A549 (cell line): ENCODE results near the gene SRGAP1. TPM values are rescaled to one million over a fixed set of nuclear protein-coding genes. Genes with fewer than 3 reads are reported as not detected.
A peak's percentile ranks its signal among the peaks of the same experiment; 100 is the strongest.

Experiments used
- ATAC-seq, 2 experiments: fragments of 200-7000 bp in 1 of 2; fragments of >200 bp in 1 of 2; cut with Nextera tagmentation in 1 of 2; cut with Tn5 transposase in 1 of 2; 3 replicates each; pipeline versions ENCODE4 v1.8.0 to v1.9.1; 2018 to 2020; ENCODE audit warnings: mild to moderate bottlenecking in 1 of 2, moderate library complexity in 1 of 2
- CTCF ChIA-PET: fragments of 300-600 bp; sonication (Branson Sonifier 250); formaldehyde crosslinking; extraction: SDS; loops from one replicate; lab custom pipeline; 2021; ENCODE audit warnings: antibody characterized with exemption, inconsistent platforms; lab: Yijun Ruan, JAX
- POLR2A ChIA-PET: fragments of 350-600 bp; formaldehyde crosslinking; extraction: SDS; loops from one replicate; lab custom pipeline; 2021; ENCODE audit warnings: antibody characterized with exemption, inconsistent platforms; lab: Yijun Ruan, JAX
- DNase-seq, 2 experiments: peaks; one replicate each; pipeline versions ENCODE4 v3.0.0 to v3.0.0-alpha.2; 2011 to 2016; ENCODE audit warnings: low read depth in 1 of 2, low spot score in 1 of 2
- FAIRE-seq: peaks from 2 replicates; lab custom pipeline; 2011; peaks lifted over from hg19 to GRCh38; lab: Jason Lieb, UNC
- H3K27ac ChIP-seq, 2 experiments: fragments of >200 bp; sonication (Bioruptor Twin); formaldehyde crosslinking; 3 replicates each; pipeline ENCODE4 v1.5.1; 2016 to 2017
- H3K4me1 ChIP-seq: fragments of >200 bp; sonication (Bioruptor Twin); formaldehyde crosslinking; 3 replicates; pipeline ENCODE4 v1.6.1; 2016
- H3K4me2 ChIP-seq: fragments of >200 bp; sonication (Bioruptor Twin); formaldehyde crosslinking; 3 replicates; pipeline ENCODE4 v1.6.1; 2016
- H3K4me3 ChIP-seq: fragments of >200 bp; sonication (Bioruptor Twin); formaldehyde crosslinking; 3 replicates; pipeline ENCODE4 v1.5.1; 2016
- H3K9me3 ChIP-seq: fragments of >200 bp; sonication (Bioruptor Twin); formaldehyde crosslinking; 3 replicates; pipeline ENCODE4 v1.6.1; 2016
- ATOH8 ChIP-seq: fragments of 250-450 bp; sonication (Bioruptor Pico); IDR thresholded peaks from 2 replicates; pipeline ENCODE4 v1.5.0; 2020; ENCODE audit warnings: low read depth, mild to moderate bottlenecking, moderate library complexity
- CEBPB ChIP-seq, 2 experiments: fragments of >200 bp in 1 of 2; sonication (Bioruptor Twin) in 1 of 2; formaldehyde crosslinking in 1 of 2; IDR thresholded peaks; 2 replicates each; pipeline ENCODE4 v1.6.1; 2012 to 2016
- CHD4 ChIP-seq: fragments of 200-600 bp; sonication (generic); IDR thresholded peaks from 2 replicates; pipeline ENCODE4 v1.6.1; 2016; ENCODE audit warnings: antibody characterized with exemption, mild to moderate bottlenecking, borderline replicate concordance
- EHF ChIP-seq: fragments of 250-450 bp; sonication (Bioruptor Pico); IDR thresholded peaks from 2 replicates; pipeline ENCODE4 v1.5.0; 2020; ENCODE audit warnings: mild to moderate bottlenecking
- FOSL2 ChIP-seq, 2 experiments: fragments of 450-650 bp in 1 of 2; fragments of >200 bp in 1 of 2; sonication (Bioruptor Twin) in 1 of 2; formaldehyde crosslinking; IDR thresholded peaks; 2 replicates each; pipeline versions ENCODE4 v1.5.0 to v1.6.1; 2016 to 2020; ENCODE audit warnings: mild to moderate bottlenecking in 1 of 2, moderate library complexity in 1 of 2
- GATA3 ChIP-seq: IDR thresholded peaks from 2 replicates; pipeline ENCODE4 v1.6.1; 2012; ENCODE audit warnings: borderline replicate concordance
- HMGXB4 ChIP-seq: fragments of 250-450 bp; sonication (Bioruptor Pico); IDR thresholded peaks from 2 replicates; pipeline ENCODE4 v1.5.0; 2021; ENCODE audit warnings: mild to moderate bottlenecking, moderate library complexity, borderline replicate concordance
- KDM1A ChIP-seq: fragments of 200-600 bp; sonication (generic); IDR thresholded peaks from 2 replicates; pipeline ENCODE4 v1.6.1; 2016; ENCODE audit warnings: low read depth, mild to moderate bottlenecking
- MAFK ChIP-seq: fragments of 450-650 bp; IDR thresholded peaks from 2 replicates; pipeline ENCODE4 v1.6.1; 2014; ENCODE audit not compliant: partially characterized antibody
- MAX ChIP-seq: IDR thresholded peaks from 2 replicates; pipeline ENCODE4 v1.6.1; 2012
- MAZ ChIP-seq: fragments of 150-350 bp; IDR thresholded peaks from 2 replicates; pipeline ENCODE4 v1.6.1; 2014; ENCODE audit warnings: antibody characterized with exemption, low read depth, low read length, borderline replicate concordance
- MYC ChIP-seq: IDR thresholded peaks from 2 replicates; pipeline ENCODE4 v1.6.1; 2012; ENCODE audit warnings: mild to moderate bottlenecking, inconsistent platforms, low read length, improper control_type of control experiment, borderline replicate concordance
- NFE2L2 ChIP-seq: fragments of 150-350 bp; conservative IDR thresholded peaks from 2 replicates; pipeline ENCODE4 v1.6.1; 2014; ENCODE audit warnings: low read length
- PHF8 ChIP-seq: fragments of 200-600 bp; sonication (generic); IDR thresholded peaks from 2 replicates; pipeline ENCODE4 v1.6.1; 2016; ENCODE audit warnings: low read depth, mild to moderate bottlenecking, antibody characterized with exemption, moderate library complexity, borderline replicate concordance
- POLR2A ChIP-seq: IDR thresholded peaks from 2 replicates; pipeline ENCODE4 v1.6.1; 2012; ENCODE audit warnings: mild to moderate bottlenecking, low read length
- RCOR1 ChIP-seq: fragments of 150-350 bp; IDR thresholded peaks from 2 replicates; pipeline ENCODE4 v1.6.1; 2014; ENCODE audit warnings: antibody characterized with exemption, low read length, low read depth
- TFCP2L1 ChIP-seq: fragments of 250-450 bp; sonication (Bioruptor Pico); IDR thresholded peaks from 2 replicates; pipeline ENCODE4 v1.5.0; 2021; ENCODE audit warnings: mild to moderate bottlenecking
- ZFP36 ChIP-seq: fragments of 450-650 bp; IDR thresholded peaks from 2 replicates; pipeline ENCODE4 v1.6.1; 2014; ENCODE audit warnings: borderline replicate concordance; ENCODE audit not compliant: partially characterized antibody
- WGBS: methylation state at CpG from one replicate; pipeline ENCODE4 v1.1.6; 2017; ENCODE audit errors: missing lambda C conversion rate; 5-methylcytosine and 5-hydroxymethylcytosine counted together
- polyA plus RNA-seq, 4 experiments: library from polyadenylated mRNA; depleted of rRNA in 3 of 4; stranded (reverse); fragments of >200 nt; fragmentation: RNase III in 1 of 4; extraction: RNeasy Plus Mini Kit Qiagen cat#74134 plus additional on column Dnase treatment in 1 of 4; gene quantifications; 2 replicates in 3 of 4; 3 replicates in 1 of 4; pipeline ENCODE4 v1.2.3, GENCODE V29; 2011 to 2017

The SRGAP1 gene
- polyA plus RNA-seq, 2 of the 4 experiments (the other 2 are of a cell fraction) = 7.9 to 22.9 TPM

- peak; percentile 61 to 69; a peak in 2 of 6 replicates for ATAC-seq
- peak; percentile 21; the same call in 1 of the 2 replicates for TF ChIP-seq GATA3
- no peak for TF ChIP-seq CEBPB (IDR thresholded peaks at IDR 0.05)
- TF ChIP-seq HMGXB4 (CRISPR knock-in tag) = no peak
- TF ChIP-seq TFCP2L1 (CRISPR knock-in tag) = no peak
- no peak for TF ChIP-seq EHF (CRISPR knock-in tag)
- no peak for TF ChIP-seq FOSL2 (IDR thresholded peaks at IDR 0.05)
- peak; percentile 37; the same call in 1 of the 2 replicates for TF ChIP-seq FOSL2 (CRISPR knock-in tag; IDR thresholded peaks at IDR 0.05)
- TF ChIP-seq, all 56 proteins: peak for 2
- ChIA-PET POLR2A (no interaction called here), CTCF (interaction anchor here (0.7 kb wide), 1 partner anchor 17 kb away, joined by 4 read pairs; no protein-coding TSS in a partner anchor)
- Histone ChIP-seq H3K27ac (peak overlapping the region; percentile 27 to 72; a peak in 5 of 6 replicates), H3K9me3 (no peaks in the 10 kb centered on the region), H3K4me3 (no peak overlapping the region), H3K4me2 (peak overlapping the region; percentile 51), H3K4me1 (peaks cover 30% of the 10 kb centered on the region)
- 16% methylated on average over 2 of the region's 2 CpGs for WGBS
- FAIRE-seq = no peak
- peak; percentile 33 to 53 for DNase-seq
These were observed 342.3 kb downstream of the SRGAP1 start for GRCh38 chr12:64186789-64187188.

- CTCF ChIA-PET = no interaction called here
- POLR2A ChIA-PET = no interaction called here
- Histone ChIP-seq H3K9me3 (no peaks in the 10 kb centered on the region), H3K4me2 (peak overlapping the region; percentile 51), H3K27ac (peak overlapping the region; percentile 27 to 72; a peak in 5 of 6 replicates), H3K4me1 (peaks cover 24% of the 10 kb centered on the region), H3K4me3 (no peak overlapping the region)
- DNase-seq = no peak
- TF ChIP-seq ZFP36 = no peak
- TF ChIP-seq MAFK = peak; percentile 78
- ATAC-seq = peak in 1 of 2 experiments; percentile 38; a peak in 2 of 6 replicates
- WGBS = 43% methylated on average over 3 of the region's 3 CpGs
- FAIRE-seq = no peak
These were observed 342.9 kb downstream of the SRGAP1 start for GRCh38 chr12:64187370-64187769.

- TF ChIP-seq TFCP2L1 (CRISPR knock-in tag) (no peak), MYC (no peak), CHD4 (no peak), NFE2L2 (no peak), ATOH8 (CRISPR knock-in tag) (no peak), HMGXB4 (CRISPR knock-in tag) (no peak), PHF8 (no peak), KDM1A (no peak), MAZ (no peak), POLR2A (no peak), RCOR1 (no peak), MAX (no peak), FOSL2 (IDR thresholded peaks at IDR 0.05) (no peak), FOSL2 (CRISPR knock-in tag; IDR thresholded peaks at IDR 0.05) (no peak)
- TF ChIP-seq, all 56 proteins: peak for 0
- DNase-seq (no peak), ATAC-seq (no peak), FAIRE-seq (no peak)
- H3K4me1 ChIP-seq = peaks cover 23% of the 10 kb centered on the region
- no peak overlapping the region for H3K4me3 ChIP-seq
- H3K4me2 ChIP-seq = peak overlapping the region; percentile 51; the same call in 1 of the 3 replicates
- WGBS = 87% methylated on average over 2 of the region's 2 CpGs
- H3K9me3 ChIP-seq = no peaks in the 10 kb centered on the region
- CTCF ChIA-PET = no interaction called here
- H3K27ac ChIP-seq = peak overlapping the region in 1 of 2 experiments; percentile 72; a peak in 4 of 6 replicates
- POLR2A ChIA-PET = no interaction called here
These were observed 343.3 kb downstream of the SRGAP1 start for GRCh38 chr12:64187794-64188193.
